ENCODE measurements around the gene LRRC8C. TPM values are rescaled to one million over a fixed set of nuclear protein-coding genes. Genes with fewer than 3 reads are reported as not detected.

LRRC8C gene
- total RNA-seq, 3 donors from 2014 or later: 1.5 to 5.0 (median 3.0) TPM

DNA sequence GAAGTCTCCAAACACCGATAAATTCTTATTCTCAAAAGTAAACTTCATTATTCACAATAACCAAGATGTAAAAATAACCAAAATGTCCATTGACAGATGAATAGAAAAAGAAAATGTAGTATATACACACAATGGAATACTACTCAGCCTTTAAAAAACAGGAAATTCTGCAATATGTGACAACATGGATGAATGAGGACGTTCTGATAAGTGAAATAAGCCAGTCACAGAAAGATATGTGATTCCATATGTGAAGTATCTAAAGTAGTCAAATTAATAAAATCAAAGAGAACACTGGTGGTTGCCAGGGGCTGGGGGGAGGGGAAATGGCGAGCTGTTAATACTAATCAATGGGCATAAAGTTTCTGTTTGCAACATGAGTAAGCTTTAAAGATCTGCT is 36.0 kb downstream of the LRRC8C start:
- Histone ChIP-seq H3K4me1 (ENCODE audit: low read depth) (no peaks in the 10 kb centered on the region), H3K36me3 (ENCODE audit: low read depth) (no peaks in the 10 kb centered on the region), H3K4me3 (no peak overlapping the region), H3K9me3 (no peaks in the 10 kb centered on the region)
- no peak for DNase-seq
- no peak for TF ChIP-seq CTCF (IDR thresholded peaks at IDR 0.05)
- intact Hi-C loops (cut with DNase I, micrococcal nuclease): no loop called here
- ATAC-seq: no peak

DNA sequence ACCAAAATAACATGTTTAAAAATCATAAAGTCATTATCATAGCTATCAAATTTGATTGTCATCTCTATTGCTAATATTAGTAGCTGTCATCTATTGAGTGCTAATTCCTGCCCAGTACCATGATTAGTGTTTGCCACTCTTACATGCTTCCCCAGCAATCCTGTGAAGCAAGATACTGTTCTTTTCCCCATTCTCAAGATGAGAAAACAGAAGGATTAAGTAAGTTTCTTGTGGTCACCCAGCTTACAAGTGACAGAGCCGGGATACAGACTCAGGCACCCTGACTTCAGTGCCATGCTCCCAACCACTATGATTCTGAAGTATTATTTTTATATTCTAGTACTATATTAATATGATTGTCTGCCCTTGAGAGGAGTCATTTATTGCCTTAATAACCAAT is 36.5 kb downstream of the LRRC8C start:
- intact Hi-C loops (cut with DNase I, micrococcal nuclease): no loop called here
- no peak for TF ChIP-seq CTCF (IDR thresholded peaks at IDR 0.05)

DNA sequence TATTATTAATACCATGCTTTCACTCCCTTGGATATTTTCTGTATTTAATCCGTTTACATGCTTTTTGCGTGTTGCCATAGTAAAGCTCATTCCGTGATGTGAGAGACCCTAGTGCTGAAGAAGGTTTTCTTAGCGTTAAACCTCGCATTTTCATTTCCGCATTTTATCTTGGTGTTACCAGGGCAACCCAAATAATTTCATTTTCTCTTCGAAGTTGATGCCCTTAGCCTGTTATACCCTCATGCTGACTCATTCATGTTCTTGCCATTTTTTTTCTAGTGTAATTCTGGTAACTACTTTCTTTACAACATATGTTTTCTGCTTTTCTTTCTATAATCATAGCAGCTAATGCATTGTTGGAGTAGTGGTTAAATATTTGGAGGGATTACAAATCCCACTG is 37.2 kb downstream of the LRRC8C start:
- no peak for TF ChIP-seq CTCF (IDR thresholded peaks at IDR 0.05)
- H3K9me3 ChIP-seq: no peaks in the 10 kb centered on the region
- no peak overlapping the region for H3K4me3 ChIP-seq
- intact Hi-C loops (cut with DNase I, micrococcal nuclease): no loop called here
- no peaks in the 10 kb centered on the region for H3K36me3 ChIP-seq (ENCODE audit: low read depth)
- DNase-seq (no peak), ATAC-seq (peak; percentile 62)
- H3K4me1 ChIP-seq (ENCODE audit: low read depth): no peaks in the 10 kb centered on the region

More for the DNA sequence above, 36.5 kb downstream of the LRRC8C start:
- ATAC-seq (no peak), DNase-seq (no peak)
- H3K36me3 ChIP-seq (ENCODE audit: low read depth): no peaks in the 10 kb centered on the region
- no peak overlapping the region for H3K4me3 ChIP-seq
- H3K9me3 ChIP-seq: no peaks in the 10 kb centered on the region
- no peaks in the 10 kb centered on the region for H3K4me1 ChIP-seq (ENCODE audit: low read depth)

GRCh38 chr1:89670711-89671110 is 37.8 kb downstream of the LRRC8C start:
- DNase-seq (no peak), ATAC-seq (no peak)
- intact Hi-C loops (cut with DNase I, micrococcal nuclease): no loop called here
- Histone ChIP-seq H3K36me3 (ENCODE audit: low read depth) (no peaks in the 10 kb centered on the region), H3K4me1 (ENCODE audit: low read depth) (no peaks in the 10 kb centered on the region), H3K4me3 (no peak overlapping the region), H3K9me3 (no peaks in the 10 kb centered on the region)
- no peak for TF ChIP-seq CTCF (IDR thresholded peaks at IDR 0.05)

GRCh38 chr1:89671775-89672488 is 39.0 kb downstream of the LRRC8C start:
- intact Hi-C loops (cut with DNase I, micrococcal nuclease): no loop called here
- DNase-seq (no peak), ATAC-seq (no peak)
- Histone ChIP-seq H3K4me1 (ENCODE audit: low read depth) (no peaks in the 10 kb centered on the region), H3K9me3 (no peaks in the 10 kb centered on the region), H3K4me3 (no peak overlapping the region), H3K36me3 (ENCODE audit: low read depth) (no peaks in the 10 kb centered on the region)
- no peak for TF ChIP-seq CTCF (IDR thresholded peaks at IDR 0.05)
